Muscle layer of colon (tissue), 2 donors: ENCODE data around the gene CHSY1.

Experiments used
- H3K27ac ChIP-seq: one replicate; pipeline ENCODE4 v1.7.0; 2013; ENCODE audit warnings: low read depth, mild to moderate bottlenecking, low read length, moderate library complexity
- H3K27me3 ChIP-seq, 2 donors: one replicate each; pipeline ENCODE4 v1.7.0; 2013; ENCODE audit warnings: low read length in 2 of 2, mild to moderate bottlenecking in 2 of 2; ENCODE audit not compliant: insufficient read depth in 2 of 2, control insufficient read depth in 1 of 2
- H3K36me3 ChIP-seq: one replicate; pipeline ENCODE4 v1.7.0; 2013; ENCODE audit warnings: mild to moderate bottlenecking, low read length; ENCODE audit not compliant: insufficient read depth
- H3K4me1 ChIP-seq: one replicate; pipeline ENCODE4 v1.7.0; 2013; ENCODE audit warnings: mild to moderate bottlenecking, low read length; ENCODE audit not compliant: insufficient read depth
- H3K4me3 ChIP-seq, 2 donors: one replicate each; pipeline ENCODE4 v1.7.0; 2013; ENCODE audit warnings: low read length in 2 of 2, low read depth in 1 of 2, mild to moderate bottlenecking in 1 of 2, moderate library complexity in 1 of 2
- H3K9ac ChIP-seq: one replicate; pipeline ENCODE4 v1.7.0; 2013; ENCODE audit warnings: low read length
- H3K9me3 ChIP-seq: one replicate; pipeline ENCODE4 v1.7.0; 2013; ENCODE audit warnings: mild to moderate bottlenecking, low read length
- donor health status: abdominal sarcoma.
- donor health status: Adenocarcinoma of cecum.

Gene CHSY1

DNA sequence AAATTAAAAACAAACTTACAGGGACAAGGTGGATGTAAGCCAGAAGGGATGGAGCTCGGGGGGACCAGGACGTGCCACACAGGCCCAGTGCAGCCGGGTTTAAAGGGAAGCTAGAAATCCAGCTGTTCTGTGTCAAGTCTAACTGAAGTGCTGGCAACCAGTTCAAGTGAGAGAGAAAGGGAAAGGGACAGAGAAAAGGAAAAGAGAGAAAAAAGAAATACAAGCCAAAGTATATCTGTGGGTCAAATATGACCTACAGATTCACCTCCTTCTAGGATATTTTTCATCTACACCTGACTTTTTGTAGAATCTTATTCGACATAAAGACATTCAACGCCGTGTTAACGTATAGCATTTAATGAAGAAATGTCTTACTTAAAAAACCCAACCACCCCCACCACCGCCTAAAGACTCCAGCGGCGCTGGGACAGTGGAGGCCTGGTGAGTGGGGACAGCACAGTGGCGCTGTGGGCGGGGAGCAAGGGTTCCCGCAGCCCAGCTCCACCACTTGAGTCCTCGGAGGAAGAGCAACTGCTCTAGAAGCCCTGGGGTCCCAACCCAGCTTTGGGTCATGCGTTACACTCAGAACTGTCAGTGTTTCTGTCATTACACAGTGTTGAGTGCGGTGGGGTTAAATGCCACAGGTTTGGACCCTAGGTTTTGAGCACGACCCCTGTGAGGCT lies 62.3 kb downstream of the CHSY1 start:
- H3K4me1 ChIP-seq, result peaks cover 39% of the 10 kb centered on the region
- H3K4me3 ChIP-seq, result no peak overlapping the region
- H3K9ac ChIP-seq, result no peak overlapping the region
- no peaks in the 10 kb centered on the region for H3K36me3 ChIP-seq
- H3K27ac ChIP-seq, result no peak overlapping the region
- no peaks in the 10 kb centered on the region for H3K27me3 ChIP-seq
- no peaks in the 10 kb centered on the region for H3K9me3 ChIP-seq

- H3K4me1 ChIP-seq, result peaks cover 36% of the 10 kb centered on the region
- peak overlapping the region; percentile 22 for H3K9ac ChIP-seq
- H3K4me3 ChIP-seq, result no peak overlapping the region
- H3K36me3 ChIP-seq, result no peaks in the 10 kb centered on the region
- no peaks in the 10 kb centered on the region for H3K27me3 ChIP-seq
- H3K9me3 ChIP-seq, result no peaks in the 10 kb centered on the region
- H3K27ac ChIP-seq, result no peak overlapping the region
These were observed 63.0 kb downstream of the CHSY1 start for GRCh38 chr15:101188637-101189408.

GRCh38 chr15:101187820-101188636 lies 63.8 kb downstream of the CHSY1 start:
- Histone ChIP-seq H3K36me3 (no peaks in the 10 kb centered on the region), H3K4me3 (peak overlapping the region in 1 of 2 donors; percentile 11), H3K4me1 (peaks cover 29% of the 10 kb centered on the region), H3K27ac (no peak overlapping the region), H3K9ac (peak overlapping the region; percentile 22), H3K27me3 (no peaks in the 10 kb centered on the region), H3K9me3 (no peaks in the 10 kb centered on the region)

- Histone ChIP-seq H3K27me3 (no peaks in the 10 kb centered on the region), H3K4me3 (no peak overlapping the region), H3K27ac (no peak overlapping the region), H3K36me3 (no peaks in the 10 kb centered on the region), H3K9ac (no peak overlapping the region), H3K9me3 (no peaks in the 10 kb centered on the region), H3K4me1 (peaks cover 11% of the 10 kb centered on the region)
These were observed 66.1 kb downstream of the CHSY1 start for GRCh38 chr15:101185770-101186169.

GRCh38 chr15:101185336-101185735 lies 66.5 kb downstream of the CHSY1 start:
- peaks cover 11% of the 10 kb centered on the region for H3K4me1 ChIP-seq
- H3K27ac ChIP-seq, result no peak overlapping the region
- H3K36me3 ChIP-seq, result no peaks in the 10 kb centered on the region

GRCh38 chr15:101184830-101185229 lies 67.0 kb downstream of the CHSY1 start:
- Histone ChIP-seq H3K4me1 (peaks cover 11% of the 10 kb centered on the region), H3K9me3 (no peaks in the 10 kb centered on the region), H3K27me3 (no peaks in the 10 kb centered on the region), H3K4me3 (no peak overlapping the region), H3K36me3 (no peaks in the 10 kb centered on the region), H3K27ac (no peak overlapping the region), H3K9ac (no peak overlapping the region)

More at GRCh38 chr15:101185336-101185735, 66.5 kb downstream of the CHSY1 start:
- no peaks in the 10 kb centered on the region for H3K27me3 ChIP-seq
- H3K9me3 ChIP-seq, result no peaks in the 10 kb centered on the region
- H3K9ac ChIP-seq, result no peak overlapping the region
- H3K4me3 ChIP-seq, result no peak overlapping the region

- Histone ChIP-seq H3K9me3 (no peaks in the 10 kb centered on the region), H3K4me1 (peaks cover 11% of the 10 kb centered on the region), H3K27ac (no peak overlapping the region), H3K27me3 (no peaks in the 10 kb centered on the region), H3K36me3 (no peaks in the 10 kb centered on the region), H3K9ac (no peak overlapping the region), H3K4me3 (no peak overlapping the region)
These were observed 67.9 kb downstream of the CHSY1 start for GRCh38 chr15:101183931-101184305.

- peaks cover 3% of the 10 kb centered on the region for H3K36me3 ChIP-seq
- peaks cover 6% of the 10 kb centered on the region for H3K4me1 ChIP-seq
- no peak overlapping the region for H3K27ac ChIP-seq
- no peaks in the 10 kb centered on the region for H3K27me3 ChIP-seq
- H3K4me3 ChIP-seq, result no peak overlapping the region
- H3K9me3 ChIP-seq, result no peaks in the 10 kb centered on the region
- H3K9ac ChIP-seq, result no peak overlapping the region
These were observed 68.5 kb downstream of the CHSY1 start for GRCh38 chr15:101183226-101183930.

DNA sequence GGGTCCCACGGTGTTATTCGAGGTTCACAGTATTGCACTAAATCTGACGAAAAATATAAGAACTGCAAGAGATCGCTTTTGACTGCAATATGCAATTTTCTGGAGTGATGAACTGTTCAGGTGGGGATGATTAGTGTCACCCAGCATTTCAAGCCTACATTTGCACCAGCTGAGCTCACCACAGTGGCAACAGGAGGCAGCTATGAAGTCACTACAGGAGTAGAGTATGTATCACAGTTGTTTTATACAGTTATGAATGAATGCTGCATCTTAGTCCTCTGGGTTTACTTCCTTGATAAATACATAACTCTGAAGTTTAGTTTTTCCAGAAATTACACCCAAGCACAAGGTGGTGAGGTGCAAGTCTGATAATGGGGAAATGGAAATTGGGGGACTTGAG lies 69.6 kb downstream of the CHSY1 start:
- Histone ChIP-seq H3K27ac (no peak overlapping the region), H3K4me1 (no peaks in the 10 kb centered on the region), H3K4me3 (no peak overlapping the region), H3K36me3 (peaks cover 15% of the 10 kb centered on the region), H3K9me3 (no peaks in the 10 kb centered on the region), H3K27me3 (no peaks in the 10 kb centered on the region), H3K9ac (no peak overlapping the region)

DNA sequence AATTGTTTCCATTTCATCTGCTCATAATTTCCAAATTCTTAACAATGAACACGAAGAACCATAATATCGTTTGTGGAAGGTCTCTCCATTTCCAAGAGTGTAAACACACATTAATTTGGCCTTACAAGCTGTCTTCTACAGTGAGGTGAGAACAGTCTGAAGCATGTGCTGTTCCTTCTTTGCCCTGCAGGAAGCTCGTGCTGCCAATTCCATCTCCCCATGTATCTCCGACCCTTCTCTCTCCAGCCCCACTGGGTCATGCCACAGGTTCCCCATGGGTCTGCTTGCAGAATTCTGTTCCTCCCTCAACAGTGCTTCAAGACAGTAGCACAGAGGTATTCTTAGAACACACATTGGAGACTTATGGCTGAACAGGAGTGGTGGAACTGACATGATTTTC lies 70.5 kb downstream of the CHSY1 start:
- no peak overlapping the region for H3K4me3 ChIP-seq
- H3K27me3 ChIP-seq, result no peaks in the 10 kb centered on the region
- no peak overlapping the region for H3K27ac ChIP-seq
- peaks cover 15% of the 10 kb centered on the region for H3K36me3 ChIP-seq
- H3K9me3 ChIP-seq, result no peaks in the 10 kb centered on the region
- no peaks in the 10 kb centered on the region for H3K4me1 ChIP-seq
- H3K9ac ChIP-seq, result no peak overlapping the region
